Activated T-cell treated with anti-CD3 and anti-CD28 coated beads, Interleukin-2, amount 50 U/mL, for 72 hours (primary cell): ENCODE measurements around the gene ADPRH. TPM values are rescaled to one million over a fixed set of nuclear protein-coding genes. Genes with fewer than 3 reads are reported as not detected.

Experiments used
- ATAC-seq, 2 donors: fragments of 150-1000 bp; cut with Tn5 transposase; replicated peaks in 1 of 2; 2 replicates each; pipeline ENCODE4 v1.10.0; 2021; ENCODE audit warnings: moderate library complexity in 2 of 2, mild to moderate bottlenecking in 1 of 2
- DNase-seq, 2 donors: peaks; one replicate each; pipeline ENCODE4 v3.0.0; 2021 to 2022; ENCODE audit warnings: mixed read lengths in 1 of 2
- H3K27ac Mint-ChIP-seq: one replicate; pipeline ENCODE4 v1.8.0; 2022; ENCODE audit warnings: mild to moderate bottlenecking, moderate library complexity, mixed read lengths
- H3K27me3 Mint-ChIP-seq: one replicate; pipeline ENCODE4 v1.8.0; 2022; ENCODE audit warnings: low read depth, mixed read lengths
- H3K36me3 Mint-ChIP-seq, 2 donors: one replicate each; pipeline ENCODE4 v1.8.0; 2022; ENCODE audit warnings: mixed read lengths in 2 of 2, mild to moderate bottlenecking in 1 of 2; ENCODE audit not compliant: insufficient read depth in 2 of 2
- H3K4me1 Mint-ChIP-seq: one replicate; pipeline ENCODE4 v1.8.0; 2022; ENCODE audit warnings: low read depth, mixed read lengths
- H3K4me3 Mint-ChIP-seq, 2 donors: one replicate each; pipeline ENCODE4 v1.8.0; 2022; ENCODE audit warnings: mild to moderate bottlenecking in 2 of 2, mixed read lengths in 2 of 2, moderate library complexity in 2 of 2
- H3K9me3 Mint-ChIP-seq, 2 donors: one replicate each; pipeline ENCODE4 v1.8.0; 2022; ENCODE audit warnings: mixed read lengths in 2 of 2
- total RNA-seq, 2 donors: library from RNA; stranded (reverse); gene quantifications; one replicate each; pipeline ENCODE4 v1.2.3, GENCODE V29; 2022

Gene ADPRH
- total RNA-seq, 2 donors from 2014 or later = 6.3 to 13.8 TPM

- peak overlapping the region; percentile 62 to 83 for H3K4me3 Mint-ChIP-seq
- H3K27me3 Mint-ChIP-seq = peaks cover 37% of the 10 kb centered on the region
- ATAC-seq = peak; percentile 41 to 50
Observed at GRCh38 chr3:119628816-119629445, 49.6 kb downstream of the ADPRH start.

DNA sequence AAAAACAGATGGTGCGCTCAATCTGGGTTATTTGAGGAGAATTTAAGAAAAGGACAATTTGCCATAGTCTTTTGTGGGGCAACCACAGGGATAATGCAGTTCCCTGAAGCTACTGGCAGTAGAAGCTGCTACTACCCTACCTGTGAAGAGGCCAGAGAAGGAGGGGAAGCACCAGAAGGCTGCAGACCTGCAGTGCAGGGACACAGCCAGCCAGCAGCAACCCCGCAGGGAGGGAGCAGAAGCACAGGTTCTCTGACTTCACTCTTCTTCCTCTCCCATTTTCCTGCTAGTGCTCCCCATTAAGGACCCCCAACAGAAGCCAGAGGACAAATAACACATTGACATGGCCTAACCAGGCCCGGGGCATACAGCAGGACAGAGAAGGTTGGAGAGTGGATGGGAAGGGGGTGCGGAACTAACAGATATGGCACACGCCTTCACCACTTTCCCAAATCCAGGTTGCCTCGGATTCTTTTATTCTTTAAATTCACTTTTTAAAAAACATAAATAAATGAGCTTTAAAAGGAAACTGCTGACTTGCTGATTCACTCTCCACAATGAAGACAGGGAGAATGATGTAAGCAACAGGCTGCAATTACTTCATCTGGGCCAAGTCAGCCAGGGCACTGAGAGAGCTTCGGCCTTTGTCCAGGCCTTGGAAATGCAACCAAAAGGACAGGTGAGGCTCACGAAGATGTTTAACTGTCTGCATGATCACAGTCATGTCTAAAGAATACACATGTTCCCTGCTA lies 51.0 kb downstream of the ADPRH start:
- H3K36me3 Mint-ChIP-seq = peaks cover 0 to 1% of the 10 kb centered on the region in 2 donors
- no peak overlapping the region for H3K27ac Mint-ChIP-seq
- peak overlapping the region in 1 of 2 donors; percentile 34 for H3K4me3 Mint-ChIP-seq
- DNase-seq = no peak
- no peaks in the 10 kb centered on the region for H3K9me3 Mint-ChIP-seq
- no peak for ATAC-seq
- H3K27me3 Mint-ChIP-seq = peaks cover 34% of the 10 kb centered on the region
- peaks cover 49% of the 10 kb centered on the region for H3K4me1 Mint-ChIP-seq

More at GRCh38 chr3:119628816-119629445, 49.6 kb downstream of the ADPRH start:
- Mint-ChIP-seq H3K36me3 (peaks cover 0 to 1% of the 10 kb centered on the region in 2 donors), H3K4me1 (peaks cover 49% of the 10 kb centered on the region), H3K27ac (peak overlapping the region; percentile 22), H3K9me3 (no peaks in the 10 kb centered on the region)
- peak in 1 of 2 donors; percentile 12 for DNase-seq

DNA sequence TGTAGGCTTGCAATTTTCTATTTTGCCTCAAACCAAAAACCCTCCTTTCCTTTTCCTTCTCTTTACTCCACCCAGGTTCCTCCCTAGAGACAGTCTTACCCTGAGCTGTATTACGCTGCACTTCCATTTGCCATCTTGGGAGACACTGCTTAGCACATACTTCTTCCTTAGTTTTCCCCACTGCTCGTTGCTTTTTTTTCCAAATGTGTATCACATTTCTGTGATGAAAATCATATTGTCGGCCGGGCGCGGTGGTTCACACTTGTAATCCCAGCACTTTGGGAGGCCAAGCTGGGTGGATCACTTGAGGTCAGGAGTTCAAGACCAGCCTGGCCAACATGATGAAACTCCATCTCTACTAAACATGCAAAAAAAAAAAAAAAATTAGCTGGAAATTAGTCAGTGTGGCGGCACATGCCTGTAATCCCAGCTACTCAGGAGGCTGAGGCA lies 51.6 kb downstream of the ADPRH start:
- Mint-ChIP-seq H3K36me3 (peaks cover 0 to 1% of the 10 kb centered on the region in 2 donors), H3K9me3 (no peaks in the 10 kb centered on the region), H3K4me1 (peaks cover 49% of the 10 kb centered on the region), H3K27ac (no peak overlapping the region), H3K27me3 (peaks cover 28% of the 10 kb centered on the region), H3K4me3 (peak overlapping the region; percentile 14 to 43)
- ATAC-seq = no peak
- DNase-seq = no peak

- no peak for ATAC-seq
- no peaks in the 10 kb centered on the region for H3K9me3 Mint-ChIP-seq
- no peak overlapping the region for H3K27ac Mint-ChIP-seq
- H3K36me3 Mint-ChIP-seq = peaks cover 0 to 1% of the 10 kb centered on the region in 2 donors
- H3K27me3 Mint-ChIP-seq = peaks cover 22% of the 10 kb centered on the region
- H3K4me1 Mint-ChIP-seq = peaks cover 45% of the 10 kb centered on the region
- no peak for DNase-seq
- H3K4me3 Mint-ChIP-seq = no peak overlapping the region
Observed at GRCh38 chr3:119631516-119631915, 52.2 kb downstream of the ADPRH start.

DNA sequence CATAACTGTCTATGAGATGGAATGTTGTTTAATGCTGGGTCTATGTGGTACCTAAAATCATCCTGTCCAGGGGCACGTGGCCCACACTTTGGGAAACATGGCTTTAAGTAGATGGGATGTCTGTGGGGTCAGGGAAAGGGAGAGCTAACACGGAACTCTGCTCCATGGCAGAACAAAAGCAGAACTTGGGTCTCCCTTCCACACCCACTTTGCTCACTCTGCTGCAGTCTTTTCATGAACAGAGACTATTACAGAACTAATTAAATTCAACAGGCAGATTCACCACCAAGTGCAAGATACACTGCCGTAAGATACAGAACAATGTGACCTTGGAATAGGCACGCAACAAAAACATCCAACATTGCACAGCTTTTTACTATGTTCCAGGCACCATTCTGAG lies 52.9 kb downstream of the ADPRH start:
- no peak overlapping the region for H3K4me3 Mint-ChIP-seq
- DNase-seq = no peak
- H3K36me3 Mint-ChIP-seq = peaks cover 0 to 3% of the 10 kb centered on the region in 2 donors
- no peak overlapping the region for H3K27ac Mint-ChIP-seq
- H3K4me1 Mint-ChIP-seq = peaks cover 38% of the 10 kb centered on the region
- no peaks in the 10 kb centered on the region for H3K9me3 Mint-ChIP-seq
- no peak for ATAC-seq
- peaks cover 22% of the 10 kb centered on the region for H3K27me3 Mint-ChIP-seq

- Mint-ChIP-seq H3K36me3 (peaks cover 1 to 5% of the 10 kb centered on the region in 2 donors), H3K27me3 (peaks cover 22% of the 10 kb centered on the region), H3K27ac (no peak overlapping the region), H3K4me1 (peaks cover 36% of the 10 kb centered on the region), H3K9me3 (peaks cover 1% of the 10 kb centered on the region in 2 donors), H3K4me3 (no peak overlapping the region)
- ATAC-seq (no peak), DNase-seq (no peak)
Observed at GRCh38 chr3:119632829-119633228, 53.5 kb downstream of the ADPRH start.

DNA sequence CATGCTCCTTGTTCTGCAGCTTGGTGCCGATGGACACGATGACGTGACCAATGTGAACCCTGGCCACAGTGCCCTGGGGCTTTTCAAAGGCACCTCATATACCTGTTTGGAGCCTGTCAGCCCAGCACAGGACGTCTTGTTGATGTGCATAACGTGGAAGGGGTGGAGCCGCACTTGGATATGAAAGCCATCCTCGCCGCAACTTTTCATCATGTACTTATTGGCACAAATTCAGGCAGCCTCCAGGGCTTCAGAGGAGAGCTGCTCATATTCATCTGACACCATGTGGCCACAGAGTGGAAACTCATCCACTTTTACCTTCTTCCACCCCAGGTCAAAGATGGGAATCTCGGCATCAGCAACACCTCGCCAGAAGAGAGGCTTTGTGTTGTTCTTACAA lies 56.4 kb downstream of the ADPRH start:
- peaks cover 4% of the 10 kb centered on the region for H3K27me3 Mint-ChIP-seq
- H3K4me3 Mint-ChIP-seq = no peak overlapping the region
- peaks cover 7 to 11% of the 10 kb centered on the region in 2 donors for H3K36me3 Mint-ChIP-seq
- peaks cover 4 to 5% of the 10 kb centered on the region in 2 donors for H3K9me3 Mint-ChIP-seq
- H3K27ac Mint-ChIP-seq = no peak overlapping the region
- ATAC-seq = no peak
- peaks cover 34% of the 10 kb centered on the region for H3K4me1 Mint-ChIP-seq
- no peak for DNase-seq

- no peak for ATAC-seq
- no peak for DNase-seq
- H3K36me3 Mint-ChIP-seq = peaks cover 7 to 16% of the 10 kb centered on the region in 2 donors
- H3K4me3 Mint-ChIP-seq = no peak overlapping the region
- H3K27ac Mint-ChIP-seq = no peak overlapping the region
- no peaks in the 10 kb centered on the region for H3K27me3 Mint-ChIP-seq
- peaks cover 4 to 5% of the 10 kb centered on the region in 2 donors for H3K9me3 Mint-ChIP-seq
- peaks cover 29% of the 10 kb centered on the region for H3K4me1 Mint-ChIP-seq
Observed at GRCh38 chr3:119636249-119636648, 57.0 kb downstream of the ADPRH start.

DNA sequence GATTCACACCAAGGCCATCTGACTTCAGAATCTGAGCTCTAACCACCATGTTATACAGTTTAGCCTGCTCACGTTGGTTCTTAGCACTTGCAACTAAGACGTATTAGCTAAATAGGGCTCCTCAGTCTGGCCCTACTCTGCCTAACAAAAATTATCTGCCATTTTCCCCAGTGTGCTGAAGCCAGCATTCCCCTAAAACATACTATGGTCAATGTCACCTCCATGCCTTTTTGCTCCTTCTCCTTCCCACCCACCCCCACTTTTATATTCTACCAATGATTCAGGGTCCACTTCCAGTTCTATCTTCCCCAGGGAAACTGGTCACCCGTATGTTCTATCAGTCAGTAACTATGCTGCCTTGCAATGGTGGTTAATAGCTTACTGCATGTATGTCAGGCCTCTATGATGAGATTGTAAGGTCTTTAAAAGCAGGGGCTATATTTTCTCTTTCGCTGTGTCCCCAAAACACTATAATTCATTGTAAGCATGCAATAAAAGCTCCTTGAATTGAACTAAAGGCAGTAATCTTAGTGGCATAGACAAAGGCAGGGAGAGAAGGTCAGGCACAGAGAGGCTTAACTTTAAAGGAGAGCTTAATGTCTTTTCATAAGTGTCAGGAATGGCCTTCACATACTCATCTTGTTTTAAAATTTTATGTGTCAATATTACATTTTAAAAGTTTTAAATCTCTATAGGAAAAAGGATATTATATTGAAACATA lies 57.8 kb downstream of the ADPRH start:
- Mint-ChIP-seq H3K9me3 (peaks cover 4 to 5% of the 10 kb centered on the region in 2 donors), H3K4me3 (no peak overlapping the region), H3K27me3 (no peaks in the 10 kb centered on the region), H3K4me1 (peaks cover 30% of the 10 kb centered on the region), H3K36me3 (peaks cover 9 to 19% of the 10 kb centered on the region in 2 donors), H3K27ac (peak overlapping the region; percentile 4)
- DNase-seq = no peak
- ATAC-seq = no peak

DNA sequence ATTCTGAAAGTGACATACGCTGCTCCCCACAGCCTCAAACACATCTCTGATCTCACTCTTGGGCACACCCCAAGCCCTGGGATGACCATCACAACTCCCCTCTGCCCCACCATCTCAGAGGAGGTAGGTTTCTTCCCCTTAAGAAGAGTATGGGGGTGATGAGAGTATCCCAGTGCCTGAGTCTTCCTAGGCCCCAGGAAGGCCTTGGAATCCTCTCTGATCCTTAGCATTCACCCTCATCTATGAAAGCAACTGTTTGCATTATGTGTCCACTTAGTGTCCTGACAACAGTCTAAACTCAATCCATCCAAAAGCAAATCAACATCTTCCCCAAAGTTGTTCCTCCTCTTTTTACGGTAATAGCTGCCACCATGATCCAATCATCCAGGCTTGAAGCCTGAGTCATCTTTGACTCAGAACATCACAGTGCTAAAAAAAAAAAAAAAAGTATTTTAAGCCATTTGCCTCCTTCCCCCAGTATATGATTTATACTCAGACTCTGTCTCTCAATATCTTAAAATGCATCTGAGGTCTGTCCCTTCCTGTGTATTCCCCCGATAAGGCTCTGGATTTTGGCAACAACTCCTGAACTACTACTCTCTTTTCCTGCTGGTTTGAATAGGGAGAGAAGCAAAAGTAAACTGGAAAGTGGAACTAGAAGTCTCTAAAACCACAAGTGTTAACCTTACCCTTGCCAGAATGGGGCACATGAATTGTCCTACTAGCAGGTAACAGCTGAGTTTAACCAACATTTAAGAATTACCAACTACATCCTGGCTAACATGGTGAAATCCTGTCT lies 58.6 kb downstream of the ADPRH start:
- Mint-ChIP-seq H3K27me3 (no peaks in the 10 kb centered on the region), H3K9me3 (peaks cover 4 to 5% of the 10 kb centered on the region in 2 donors), H3K4me3 (peak overlapping the region; percentile 55 to 69), H3K27ac (peak overlapping the region; percentile 97), H3K36me3 (peaks cover 9 to 19% of the 10 kb centered on the region in 2 donors), H3K4me1 (peaks cover 38% of the 10 kb centered on the region)
- ATAC-seq = peak; percentile 46 to 47
- peak; percentile 28 for DNase-seq
